Peyer's patch (tissue), 4 donors: ENCODE measurements around the gene ATG9A. TPM values are rescaled to one million over a fixed set of nuclear protein-coding genes. Genes with fewer than 3 reads are reported as not detected.
"Not testable (repeated sequence)": the region's sequence is repeated elsewhere in the genome, so short reads cannot be mapped to it uniquely, and the experiment has no call there.

Experiments used
- DNase-seq, 3 donors: peaks; one replicate each; pipeline ENCODE4 v3.0.0-alpha.2; 2017 to 2019
- H3K27ac ChIP-seq, 4 donors: fragments of 200-600 bp; sonication (generic); one replicate each; pipeline ENCODE4 v1.5.1; 2016 to 2019
- H3K27me3 ChIP-seq, 2 donors: fragments of 200-600 bp; sonication (generic); one replicate each; pipeline ENCODE4 v1.5.1; 2019
- H3K36me3 ChIP-seq, 3 donors: fragments of 200-600 bp; sonication (generic); one replicate each; pipeline ENCODE4 v1.5.1; 2016 to 2019
- H3K4me1 ChIP-seq, 4 donors: fragments of 200-600 bp; sonication (generic); one replicate each; pipeline ENCODE4 v1.5.1; 2016 to 2019
- H3K4me3 ChIP-seq, 4 donors: fragments of 200-600 bp; sonication (generic); 1 replicate in 3 of 4; 2 replicates in 1 of 4; pipeline ENCODE4 v1.5.1; 2016 to 2019; ENCODE audit warnings: mild to moderate bottlenecking in 1 of 4
- H3K9me3 ChIP-seq, 4 donors: fragments of 200-600 bp; sonication (generic); one replicate each; pipeline ENCODE4 v1.5.1; 2016 to 2019; ENCODE audit warnings: mild to moderate bottlenecking in 1 of 4
- CTCF ChIP-seq, 6 experiments: fragments of 450-650 bp in 4 of 6; fragments of 200-600 bp in 2 of 6; sonication (generic) in 1 of 6; IDR thresholded peaks; one replicate each; pipeline ENCODE4 v1.5.1; 2017 to 2019; ENCODE audit warnings: antibody characterized with exemption in 6 of 6, mild to moderate bottlenecking in 3 of 6, moderate library complexity in 1 of 6
- POLR2A ChIP-seq, 2 donors: fragments of 450-650 bp; IDR thresholded peaks; one replicate each; pipeline ENCODE4 v1.5.1; 2017; ENCODE audit warnings: antibody characterized with exemption in 2 of 2, mild to moderate bottlenecking in 2 of 2, moderate library complexity in 2 of 2
- total RNA-seq, 4 donors: library from RNA; depleted of rRNA; stranded (reverse); fragments of >200 nt; gene quantifications; one replicate each; pipeline ENCODE4 v1.1.0, GENCODE V29; 2016

ATG9A gene
- total RNA-seq, 4 donors from 2014 or later: 23.1 to 107 (median 96.0) TPM

GRCh38 chr2:219205981-219206327, 23.5 kb downstream of the ATG9A start:
- Histone ChIP-seq H3K9me3 (no peaks in the 10 kb centered on the region), H3K4me1 (peaks cover 0 to 24% (median 8%) of the 10 kb centered on the region in 4 donors), H3K36me3 (peaks cover 0 to 26% (median 0%) of the 10 kb centered on the region in 3 donors), H3K27me3 (no peaks in the 10 kb centered on the region), H3K27ac (peak overlapping the region; percentile 98 to 99 (median 98)), H3K4me3 (peak overlapping the region; percentile 82 to 92 (median 86))
- no peak for TF ChIP-seq CTCF (IDR thresholded peaks at IDR 0.05)
- TF ChIP-seq POLR2A (IDR thresholded peaks at IDR 0.05): no peak
- DNase-seq: no peak

- no peak overlapping the region for H3K4me3 ChIP-seq
- peak in 1 of 3 donors; percentile 17 for DNase-seq
- no peak overlapping the region for H3K27ac ChIP-seq
- no peak for TF ChIP-seq CTCF (IDR thresholded peaks at IDR 0.05)
- no peak for TF ChIP-seq POLR2A (IDR thresholded peaks at IDR 0.05)
- peaks cover 0 to 24% (median 7%) of the 10 kb centered on the region in 4 donors for H3K4me1 ChIP-seq
- no peaks in the 10 kb centered on the region for H3K9me3 ChIP-seq
- peaks cover 0 to 24% (median 0%) of the 10 kb centered on the region in 3 donors for H3K36me3 ChIP-seq
- no peaks in the 10 kb centered on the region for H3K27me3 ChIP-seq
Measured at GRCh38 chr2:219205165-219205538, 24.3 kb downstream of the ATG9A start.

- H3K4me1 ChIP-seq: peaks cover 0 to 24% (median 7%) of the 10 kb centered on the region in 4 donors
- peaks cover 0 to 18% (median 0%) of the 10 kb centered on the region in 3 donors for H3K36me3 ChIP-seq
- DNase-seq: peak in 1 of 3 donors; percentile 26
- TF ChIP-seq CTCF (IDR thresholded peaks at IDR 0.05) (no peak), POLR2A (IDR thresholded peaks at IDR 0.05) (no peak)
- no peak overlapping the region for H3K27ac ChIP-seq
- H3K27me3 ChIP-seq: no peaks in the 10 kb centered on the region
- no peaks in the 10 kb centered on the region for H3K9me3 ChIP-seq
- H3K4me3 ChIP-seq: no peak overlapping the region
Measured at GRCh38 chr2:219204425-219205164, 24.8 kb downstream of the ATG9A start.

- not testable (repeated sequence) for H3K9me3 ChIP-seq, H3K27me3 ChIP-seq, H3K4me3 ChIP-seq, H3K36me3 ChIP-seq, H3K4me1 ChIP-seq, H3K27ac ChIP-seq
- peak in 1 of 3 donors; percentile 24 for DNase-seq
Measured at GRCh38 chr2:219201331-219201730, 28.1 kb downstream of the ATG9A start.

GRCh38 chr2:219200502-219201326, 28.7 kb downstream of the ATG9A start:
- peak in 1 of 3 donors; percentile 46 for DNase-seq
- H3K4me1 ChIP-seq, H3K4me3 ChIP-seq, H3K27ac ChIP-seq, H3K36me3 ChIP-seq, H3K9me3 ChIP-seq, H3K27me3 ChIP-seq: not testable (repeated sequence)
- peak in 1 of 2 donors; percentile 42 for TF ChIP-seq POLR2A (IDR thresholded peaks at IDR 0.05)

- no peaks in the 10 kb centered on the region for H3K27me3 ChIP-seq
- peak in 1 of 3 donors; percentile 49 for DNase-seq
Measured at GRCh38 chr2:219199470-219200211, 29.8 kb downstream of the ATG9A start.

More at GRCh38 chr2:219199470-219200211, 29.8 kb downstream of the ATG9A start:
- TF ChIP-seq POLR2A (IDR thresholded peaks at IDR 0.05) (no peak), CTCF (IDR thresholded peaks at IDR 0.05) (no peak)
- H3K4me3 ChIP-seq: no peak overlapping the region
- H3K27ac ChIP-seq: no peak overlapping the region
- H3K9me3 ChIP-seq: no peaks in the 10 kb centered on the region
- no peaks in the 10 kb centered on the region for H3K4me1 ChIP-seq
- no peaks in the 10 kb centered on the region for H3K36me3 ChIP-seq
